Adrenal gland (tissue), 12 donors: Measurements from ENCODE around the gene ARAP1. TPM values are rescaled to one million over a fixed set of nuclear protein-coding genes. Genes with fewer than 3 reads are reported as not detected.

ENCODE experiments used
- DNase-seq, 7 donors: peaks; one replicate each; pipeline ENCODE4 v3.0.0-alpha.2; 2019 to 2020
- H3K27ac ChIP-seq, 5 donors: fragments of 200-600 bp; sonication (generic) in 4 of 5; 1 replicate in 3 of 5; 2 replicates in 2 of 5; pipeline versions ENCODE4 v1.5.1 to v1.8.0; 2016 to 2020; ENCODE audit warnings: mild to moderate bottlenecking in 1 of 5
- H3K27me3 ChIP-seq: fragments of 200-600 bp; 2 replicates; pipeline ENCODE4 v1.8.0; 2021
- H3K36me3 ChIP-seq, 2 donors: fragments of 200-600 bp; replicated peaks in 1 of 2; 1 replicate in 1 of 2; 2 replicates in 1 of 2; pipeline versions ENCODE4 v1.5.1 to v1.8.0; 2018 to 2022
- H3K4me1 ChIP-seq, 2 donors: fragments of 200-600 bp; replicated peaks in 1 of 2; 1 replicate in 1 of 2; 2 replicates in 1 of 2; pipeline versions ENCODE4 v1.5.1 to v1.8.0; 2018 to 2021
- H3K4me3 ChIP-seq, 4 donors: fragments of 200-600 bp; sonication (generic) in 3 of 4; one replicate each; pipeline ENCODE4 v1.5.1; 2016 to 2018
- H3K9me3 ChIP-seq, 3 donors: fragments of 200-600 bp; sonication (generic) in 1 of 3; replicated peaks in 1 of 3; 1 replicate in 2 of 3; 2 replicates in 1 of 3; pipeline versions ENCODE4 v1.5.1 to v1.8.0; 2016 to 2021
- CTCF ChIP-seq, 6 experiments: fragments of 450-650 bp in 4 of 6; fragments of 200-600 bp in 2 of 6; sonication (generic) in 1 of 6; IDR thresholded peaks; 1 replicate in 5 of 6; 2 replicates in 1 of 6; pipeline versions ENCODE4 v1.5.1 to v1.8.0; 2016 to 2021; ENCODE audit warnings: antibody characterized with exemption in 6 of 6, mild to moderate bottlenecking in 2 of 6, moderate library complexity in 1 of 6
- POLR2A ChIP-seq, 2 donors: fragments of 450-650 bp; IDR thresholded peaks; one replicate each; pipeline ENCODE4 v1.6.1; 2017; ENCODE audit warnings: antibody characterized with exemption in 2 of 2, mild to moderate bottlenecking in 2 of 2, moderate library complexity in 1 of 2
- WGBS, 4 donors: extraction: QIAGEN DNeasy Blood & Tissue Kit in 2 of 4; methylation state at CpG; one replicate each; pipeline versions ENCODE4 v1.1.5 to v1.1.7; 2013 to 2017; 5-methylcytosine and 5-hydroxymethylcytosine counted together
- intact Hi-C, 2 donors: fragments of 100-400 bp; cut with DNase I; formaldehyde crosslinking; loops; one replicate each; pipeline versions ENCODE4 v1.14.1 to v1.15.0; 2022 to 2023
- polyA plus RNA-seq, 3 donors: library from polyadenylated mRNA; stranded (reverse); fragments of 200-250 nt in 2 of 3; fragments of 350-450 nt in 1 of 3; fragmentation: Illumina TruSeq in 1 of 3; extraction: RNeasy Lipid Tissue Mini Kit (QIAGEN cat#74804) in 1 of 3; gene quantifications; one replicate each; pipeline ENCODE4 v1.2.3, GENCODE V29; 2013 to 2014
- total RNA-seq, 9 donors: library from RNA; depleted of rRNA in 4 of 9; stranded (reverse); fragments of >200 nt in 4 of 9; fragments of 120-200 nt in 1 of 9; fragmentation: NEBNext Ultra II Directional in 1 of 9; extraction: Animal tissue kit (Norgen Biotek cat#: 25700) in 1 of 9; gene quantifications; one replicate each; pipeline versions ENCODE4 v1.1.0 to v1.2.4, GENCODE V29; 2013 to 2023
- donor health status: healthy with polysubstance abuse.
- donor health status: Bipolar disorder and iron deficiency.
- donor health status: DM: yes; HTN: yes; CAD: no.
- donor health status: DM: no; HTN: no; CAD: no.
- donor health status: DM: no; HTN: no; CAD: no.
- donor health status: DM: yes; HTN: yes; CAD: no.

The ARAP1 gene
- total and polyA plus RNA-seq, 12 donors: 30.0 to 217 (median 149) TPM

- TF ChIP-seq CTCF (IDR thresholded peaks at IDR 0.05) (no peak), POLR2A (IDR thresholded peaks at IDR 0.05) (no peak)
- H3K9me3 ChIP-seq: no peaks in the 10 kb centered on the region
- intact Hi-C loops: loop anchor here in 1 of 2 donors (10.0 kb wide), 1 partner anchor 91 kb away; the partner anchor contains the start of gene ATG16L2
- no peak overlapping the region for H3K4me3 ChIP-seq
- 73 to 88% (median 79%) methylated on average over 2 to 5 of the region's 5 CpGs for WGBS, 4 donors
- peaks cover 0 to 2% of the 10 kb centered on the region in 2 donors for H3K36me3 ChIP-seq
- H3K27ac ChIP-seq: peak overlapping the region in 2 of 5 donors; percentile 21 to 90
- no peaks in the 10 kb centered on the region for H3K27me3 ChIP-seq
- peak in 1 of 7 donors; percentile 9 for DNase-seq
- H3K4me1 ChIP-seq: peaks cover 45 to 52% of the 10 kb centered on the region in 2 donors
Observed at GRCh38 chr11:72724021-72724551, 28.1 kb downstream of the ARAP1 start.

DNA sequence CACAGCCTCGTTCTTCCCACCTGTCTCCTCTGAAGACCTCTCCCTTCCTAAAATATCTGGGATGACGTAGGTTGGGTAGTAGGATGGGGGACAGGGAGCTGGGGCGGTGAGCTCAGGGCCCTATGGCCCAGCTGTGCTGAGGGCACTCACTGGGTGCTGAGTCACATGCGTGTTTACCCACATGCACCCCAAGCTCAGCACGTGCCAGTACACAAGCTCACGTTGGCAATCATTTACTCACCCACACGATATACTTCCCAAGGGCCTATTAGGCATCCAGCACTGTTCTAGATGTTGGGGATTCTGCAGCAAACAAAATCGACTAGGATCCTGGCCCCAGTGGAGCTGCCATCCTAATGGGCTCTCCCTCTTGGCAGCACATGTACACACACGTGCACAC, 28.7 kb downstream of the ARAP1 start:
- Histone ChIP-seq H3K4me1 (peaks cover 48 to 57% of the 10 kb centered on the region in 2 donors), H3K27me3 (no peaks in the 10 kb centered on the region), H3K9me3 (no peaks in the 10 kb centered on the region), H3K36me3 (peaks cover 0 to 2% of the 10 kb centered on the region in 2 donors), H3K4me3 (no peak overlapping the region), H3K27ac (peak overlapping the region in 3 of 5 donors; percentile 67 to 90 (median 85))
- no peak for TF ChIP-seq CTCF (IDR thresholded peaks at IDR 0.05)
- TF ChIP-seq POLR2A (IDR thresholded peaks at IDR 0.05): peak in 1 of 2 donors; percentile 12
- DNase-seq: peak in 2 of 7 donors; percentile 13 to 52
- 64 to 68% (median 65%) methylated on average over 6 to 9 of the region's 9 CpGs for WGBS, 4 donors
- intact Hi-C loops: loop anchor here in 1 of 2 donors (10.0 kb wide), 1 partner anchor 91 kb away; the partner anchor contains the start of gene ATG16L2

DNA sequence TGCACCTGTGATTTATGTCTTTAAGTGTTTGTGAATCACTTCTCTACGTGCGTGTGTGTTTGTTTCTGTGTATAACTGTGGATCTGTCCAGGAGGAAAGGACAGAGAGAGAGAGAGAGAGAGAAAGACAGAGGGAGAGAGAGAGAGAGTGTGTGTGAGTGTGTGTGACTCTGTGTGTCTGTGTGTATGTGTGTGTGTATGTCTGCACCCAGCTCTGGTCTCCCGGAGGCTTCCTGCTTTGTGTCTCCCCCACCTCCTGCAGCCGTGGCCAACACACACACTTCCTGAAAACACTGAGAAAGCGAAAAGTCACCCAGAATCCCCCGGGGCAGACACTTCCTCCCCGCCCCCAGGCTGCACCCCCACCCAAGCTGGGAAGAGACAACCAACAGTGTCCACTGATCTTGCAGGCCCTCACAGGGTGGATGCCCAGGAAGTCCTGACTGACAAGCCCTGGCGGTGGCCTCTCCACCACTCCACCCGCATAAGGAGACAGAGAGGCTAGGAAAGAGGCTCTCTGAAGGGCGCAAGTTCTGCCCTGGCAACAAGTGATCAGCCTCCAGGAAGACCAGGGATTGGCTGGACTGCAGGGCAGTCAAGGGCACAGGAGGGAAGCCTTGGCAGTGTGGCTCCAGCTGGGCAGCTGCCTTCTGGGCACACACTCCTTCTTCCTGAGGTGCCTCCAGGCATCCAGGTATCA, 30.0 kb downstream of the ARAP1 start:
- TF ChIP-seq CTCF (IDR thresholded peaks at IDR 0.05): peak in 1 of 6 experiments; percentile 13
- peak in 1 of 2 donors; percentile 68 for TF ChIP-seq POLR2A (IDR thresholded peaks at IDR 0.05)
- intact Hi-C loops: loop anchor here in 1 of 2 donors (10.0 kb wide), 1 partner anchor 93 kb away; the partner anchor contains the start of gene ATG16L2
- Histone ChIP-seq H3K4me1 (peaks cover 41 to 56% of the 10 kb centered on the region in 2 donors), H3K36me3 (peaks cover 0 to 6% of the 10 kb centered on the region in 2 donors), H3K4me3 (peak overlapping the region in 3 of 4 donors; percentile 38 to 67 (median 41)), H3K27me3 (no peaks in the 10 kb centered on the region), H3K9me3 (no peaks in the 10 kb centered on the region), H3K27ac (peak overlapping the region; percentile 34 to 90 (median 77))
- WGBS, 4 donors: 0% methylated on average over 7 to 10 of the region's 10 CpGs
- DNase-seq: peak; percentile 88 to 96 (median 92)

- H3K9me3 ChIP-seq: no peaks in the 10 kb centered on the region
- peaks cover 0 to 11% of the 10 kb centered on the region in 2 donors for H3K36me3 ChIP-seq
- no peaks in the 10 kb centered on the region for H3K27me3 ChIP-seq
- TF ChIP-seq POLR2A (IDR thresholded peaks at IDR 0.05): no peak
- no peak for TF ChIP-seq CTCF (IDR thresholded peaks at IDR 0.05)
- 1 to 3% (median 1%) methylated on average over 6 to 13 of the region's 13 CpGs for WGBS, 4 donors
- intact Hi-C loops: loop anchor here in 1 of 2 donors (10.0 kb wide), 1 partner anchor 93 kb away; the partner anchor contains the start of gene ATG16L2
- peak overlapping the region in 3 of 4 donors; percentile 38 to 67 (median 41) for H3K4me3 ChIP-seq
- peaks cover 41 to 60% of the 10 kb centered on the region in 2 donors for H3K4me1 ChIP-seq
- DNase-seq: peak in 3 of 7 donors; percentile 49 to 61 (median 53)
- H3K27ac ChIP-seq: peak overlapping the region; percentile 34 to 90 (median 77)
Observed at GRCh38 chr11:72721689-72722049, 30.5 kb downstream of the ARAP1 start.
